HCT116 (cell line): ENCODE results near the gene KCNJ10. TPM values are rescaled to one million over a fixed set of nuclear protein-coding genes. Genes with fewer than 3 reads are reported as not detected.

Experiments used
- ATAC-seq: fragments of 200-7000 bp; cut with Tn5 transposase; 2 replicates; pipeline ENCODE4 v1.9.1; 2020; ENCODE audit warnings: mild to moderate bottlenecking, moderate library complexity
- BruUV-seq: library from RNA; stranded (reverse); fragments of 400-500 nt; replicated peaks from 2 replicates; lab custom pipeline; 2021; lab: Mats Ljungman, UMichigan
- CTCF ChIA-PET: fragments of 300-600 bp; sonication (Branson Sonifier 250); formaldehyde crosslinking; loops from one replicate; lab custom pipeline; 2021; ENCODE audit warnings: antibody characterized with exemption; lab: Charles Lee
- POLR2A ChIA-PET: fragments of 300-600, 350-600 bp; sonication (Branson Sonifier 250); formaldehyde crosslinking; loops from one replicate; lab custom pipeline; 2021; ENCODE audit warnings: antibody characterized with exemption; lab: Charles Lee
- RAD21 ChIA-PET, 2 experiments: fragments of 300-600 bp; sonication (Branson Sonifier 250); formaldehyde crosslinking; loops; one replicate each; lab custom pipeline; 2023; ENCODE audit warnings: low total read pairs in 2 of 2; ENCODE audit not compliant: uncharacterized antibody in 2 of 2, unreplicated experiment in 2 of 2, low non-redundant PET in 1 of 2; lab: Charles Lee
- DNase-seq: peaks from one replicate; pipeline ENCODE4 v3.0.0-alpha.2; 2010; ENCODE audit warnings: low read depth, low spot score
- H2AFZ ChIP-seq: fragments of 200-600 bp; shearing (Covaris generic), sonication (generic); 2 replicates; pipeline ENCODE4 v1.6.1; 2017; ENCODE audit warnings: low read depth, mixed run types, mixed read lengths, antibody characterized with exemption, low read length; ENCODE audit not compliant: poor library complexity, severe bottlenecking
- H3K27ac ChIP-seq: 2 replicates; pipeline ENCODE4 v1.5.1; 2012; ENCODE audit warnings: low read depth, low read length
- H3K27me3 ChIP-seq: fragments of 200-600 bp; sonication (generic); 2 replicates; pipeline ENCODE4 v1.6.1; 2016; ENCODE audit warnings: mixed run types, low read length, mixed read lengths; ENCODE audit not compliant: insufficient read depth
- H3K36me3 ChIP-seq, 2 experiments: fragments of 200-500 bp in 1 of 2; fragments of 200-600 bp in 1 of 2; sonication (Bioruptor generic) in 1 of 2; sonication (generic) in 1 of 2; 2 replicates each; pipeline versions ENCODE4 v1.5.1 to v1.6.1; 2014 to 2016; ENCODE audit warnings: low read length in 2 of 2, inconsistent platforms in 1 of 2, mixed read lengths in 1 of 2, mixed run types in 1 of 2; ENCODE audit not compliant: insufficient read depth in 2 of 2, control insufficient read depth in 1 of 2
- H3K4me1 ChIP-seq, 2 experiments: fragments of 200-600 bp in 1 of 2; sonication (generic) in 1 of 2; 2 replicates each; pipeline versions ENCODE4 v1.5.1 to v1.6.1; 2012 to 2017; ENCODE audit warnings: low read length in 2 of 2, inconsistent platforms in 1 of 2, mild to moderate bottlenecking in 1 of 2, mixed read lengths in 1 of 2, mixed run types in 1 of 2, moderate library complexity in 1 of 2; ENCODE audit not compliant: insufficient read depth in 2 of 2, control insufficient read depth in 1 of 2
- H3K4me2 ChIP-seq: fragments of 200-600 bp; sonication (generic); 2 replicates; pipeline ENCODE4 v1.6.1; 2017; ENCODE audit warnings: mixed run types, low read length, mixed read lengths
- H3K4me3 ChIP-seq, 2 experiments: fragments of 200-600 bp in 1 of 2; sonication (generic) in 1 of 2; replicated peaks in 1 of 2; 2 replicates each; pipeline ENCODE4 v1.5.1; 2011 to 2016; ENCODE audit warnings: low read length in 2 of 2, control low read depth in 1 of 2, low read depth in 1 of 2, mild to moderate bottlenecking in 1 of 2, mixed read lengths in 1 of 2, mixed run types in 1 of 2
- H3K79me2 ChIP-seq: fragments of 200-600 bp; sonication (generic); 2 replicates; pipeline ENCODE4 v1.6.1; 2017; ENCODE audit warnings: mild to moderate bottlenecking, mixed run types, low read length, moderate library complexity, mixed read lengths; ENCODE audit not compliant: insufficient read depth
- H3K9ac ChIP-seq: fragments of 200-600 bp; sonication (generic); 2 replicates; pipeline ENCODE4 v1.6.1; 2016; ENCODE audit warnings: low read length, mixed read lengths
- H3K9me2 ChIP-seq: fragments of 200-600 bp; sonication (generic), shearing (Covaris generic); 2 replicates; pipeline ENCODE4 v1.6.1; 2017; ENCODE audit warnings: mixed run types, mild to moderate bottlenecking, moderate library complexity; ENCODE audit not compliant: insufficient read depth
- H3K9me3 ChIP-seq, 2 experiments: fragments of 200-500 bp in 1 of 2; fragments of 200-600 bp in 1 of 2; sonication (Bioruptor generic) in 1 of 2; sonication (generic) in 1 of 2; 2 replicates each; pipeline ENCODE4 v1.6.1; 2014 to 2017; ENCODE audit warnings: low read length in 2 of 2, mixed read lengths in 2 of 2, inconsistent platforms in 1 of 2, low read depth in 1 of 2, mild to moderate bottlenecking in 1 of 2, mixed run types in 1 of 2, moderate library complexity in 1 of 2; ENCODE audit not compliant: control insufficient read depth in 1 of 2, insufficient read depth in 1 of 2
- H4K20me1 ChIP-seq: fragments of 200-600 bp; sonication (generic), shearing (Covaris generic); 2 replicates; pipeline ENCODE4 v1.6.1; 2017; ENCODE audit warnings: mixed run types, mild to moderate bottlenecking, moderate library complexity; ENCODE audit not compliant: insufficient read depth
- CEBPB ChIP-seq: IDR thresholded peaks from 2 replicates; pipeline ENCODE4 v1.6.1; 2012; ENCODE audit warnings: low read depth
- JUND ChIP-seq: IDR thresholded peaks from 2 replicates; pipeline ENCODE4 v1.6.1; 2012
- MAX ChIP-seq: IDR thresholded peaks from 2 replicates; pipeline ENCODE4 v1.6.1; 2012
- RAD21 ChIP-seq: IDR thresholded peaks from 2 replicates; pipeline ENCODE4 v1.6.1; 2012; ENCODE audit warnings: low read depth, mild to moderate bottlenecking
- SP1 ChIP-seq: IDR thresholded peaks from 2 replicates; pipeline ENCODE4 v1.6.1; 2012; ENCODE audit warnings: low read depth
- TCF7L2 ChIP-seq: IDR thresholded peaks from 2 replicates; pipeline ENCODE4 v1.7.0; 2011; ENCODE audit warnings: borderline replicate concordance, inconsistent platforms; ENCODE audit not compliant: insufficient read depth, insufficient read length; ENCODE audit errors: extremely low read depth
- YY1 ChIP-seq: IDR thresholded peaks from 2 replicates; pipeline ENCODE4 v1.6.1; 2011; ENCODE audit warnings: low read length, low read depth, moderate library complexity, mild to moderate bottlenecking; ENCODE audit not compliant: insufficient replicate concordance; ENCODE audit errors: extremely low read depth
- ZBTB33 ChIP-seq: IDR thresholded peaks from 2 replicates; pipeline ENCODE4 v1.6.1; 2011; ENCODE audit warnings: mild to moderate bottlenecking, low read length, moderate library complexity; ENCODE audit not compliant: insufficient replicate concordance; ENCODE audit errors: extremely low read depth
- ZNF274 ChIP-seq: fragments of 200-500 bp; sonication (Bioruptor generic); IDR thresholded peaks from 2 replicates; pipeline ENCODE4 v1.6.1; 2014; ENCODE audit warnings: mild to moderate bottlenecking, low read depth, low read length, inconsistent platforms
- intact Hi-C: fragments of 100-400 bp; cut with micrococcal nuclease; formaldehyde crosslinking; loops from 2 replicates; pipeline ENCODE4 v1.10.0; 2022
- total RNA-seq: library from RNA; stranded (reverse); gene quantifications from one replicate; pipeline ENCODE4 v1.2.1, GENCODE V29; 2021; ENCODE audit not compliant: unreplicated experiment

Gene KCNJ10
- total RNA-seq, 1 experiment from 2014 or later: 0.57 TPM

- no TSS peak for BruUV-seq
- Histone ChIP-seq H3K36me3 (no peaks in the 10 kb centered on the region; a peak in 2 of 4 replicates), H3K27me3 (no peaks in the 10 kb centered on the region), H3K9me2 (no peaks in the 10 kb centered on the region), H3K4me3 (no peak overlapping the region), H3K4me1 (peaks cover 5 to 12% of the 10 kb centered on the region in 2 experiments; a peak in 3 of 4 replicates), H3K27ac (no peak overlapping the region), H4K20me1 (no peaks in the 10 kb centered on the region), H3K9me3 (no peaks in the 10 kb centered on the region), H2AFZ (no peak overlapping the region), H3K4me2 (no peak overlapping the region), H3K79me2 (peaks cover 4% of the 10 kb centered on the region; the same call in 1 of the 2 replicates), H3K9ac (no peak overlapping the region)
- ChIA-PET POLR2A (no interaction called here), RAD21 (no interaction called here), CTCF (no interaction called here)
- intact Hi-C loops: no loop called here
- TF ChIP-seq SP1 (no peak), RAD21 (no peak), YY1 (no peak), MAX (no peak), CEBPB (no peak), TCF7L2 (no peak), JUND (no peak), ZBTB33 (no peak), ZNF274 (no peak)
- DNase-seq: no peak
- ATAC-seq: no peak
These were observed 23.8 kb upstream of the KCNJ10 start for GRCh38 chr1:160093624-160094290.
